ENCODE data around the gene CST1. TPM values are rescaled to one million over a fixed set of nuclear protein-coding genes. Genes with fewer than 3 reads are reported as not detected.
A peak's percentile ranks its signal among the peaks of the same experiment; 100 is the strongest.
"Not testable (repeated sequence)": the region's sequence is repeated elsewhere in the genome, so short reads cannot be mapped to it uniquely, and the experiment has no call there.

Gene CST1
- total RNA-seq, 1 experiment from 2014 or later = 1.7 TPM

GRCh38 chr20:23721962-23722361 lies 28.8 kb downstream of the CST1 start:
- Histone ChIP-seq H3K14ac (ENCODE audit: insufficient read depth, low read length) (no peak overlapping the region), H2BK5ac (ENCODE audit: insufficient read length, low read length) (no peak overlapping the region), H3K23me2 (ENCODE audit: insufficient read length, low read depth, low read length, poor library complexity, severe bottlenecking) (no peaks in the 10 kb centered on the region), H2BK15ac (ENCODE audit: low read depth, low read length) (no peak overlapping the region), H4K5ac (ENCODE audit: insufficient read length, low read depth, low read length) (no peak overlapping the region), H3T11ph (ENCODE audit: low read length) (no peak overlapping the region), H3K4ac (ENCODE audit: low read depth, low read length) (no peak overlapping the region), H4K91ac (ENCODE audit: insufficient read length, low read depth, low read length) (no peak overlapping the region), H3K79me1 (ENCODE audit: insufficient read depth, low read depth, low read length, poor library complexity, severe bottlenecking) (no peaks in the 10 kb centered on the region), H2BK120ac (ENCODE audit: low read depth, low read length, poor library complexity, severe bottlenecking) (no peak overlapping the region), H3K9me3 (ENCODE audit: control insufficient read depth, low read depth, low read length) (no peaks in the 10 kb centered on the region), H3K27ac (ENCODE audit: insufficient read length, low read depth, low read length) (no peak overlapping the region), H3K56ac (ENCODE audit: insufficient read length, low read depth, low read length) (no peak overlapping the region), H3K18ac (ENCODE audit: insufficient read length, low read depth, low read length) (no peak overlapping the region), H3K9ac (ENCODE audit: extremely low read depth, insufficient read length, low read length) (no peak overlapping the region), H3K79me2 (ENCODE audit: insufficient read depth, low read length) (no peaks in the 10 kb centered on the region), H4K8ac (replicated peaks; ENCODE audit: insufficient read length, low read depth, low read length) (no peak overlapping the region), H3K4me1 (ENCODE audit: insufficient read depth, low read length) (no peaks in the 10 kb centered on the region; the same call in 1 of the 2 replicates), H3K4me2 (ENCODE audit: insufficient read depth, insufficient read length, low read length) (no peak overlapping the region), H2AK5ac (ENCODE audit: insufficient read length, low read length) (no peak overlapping the region), H2AFZ (ENCODE audit: low read length) (no peak overlapping the region), H2BK20ac (ENCODE audit: low read depth, low read length, poor library complexity, severe bottlenecking) (no peak overlapping the region), H2BK12ac (ENCODE audit: insufficient read length, low read depth, low read length) (no peak overlapping the region), H4K20me1 (ENCODE audit: control insufficient read depth, insufficient read depth, insufficient read length) (no peaks in the 10 kb centered on the region), H3K27me3 (ENCODE audit: insufficient read depth, low read length) (no peaks in the 10 kb centered on the region), H3K23ac (ENCODE audit: insufficient read length, low read depth, low read length) (no peak overlapping the region)
- DNase-seq = no peak
- no peak for TF ChIP-seq CTCF (conservative IDR thresholded peaks at IDR 0.05)
- no peaks in the 10 kb centered on the region for H3K36me3 Mint-ChIP-seq (ENCODE audit: insufficient read depth in 1 of 3, low read depth in 3 of 3)
- H3K9me3 Mint-ChIP-seq = peaks cover under 1 to 5% of the 10 kb centered on the region in 2 experiments; a peak in 3 of 5 replicates
- H3K27ac Mint-ChIP-seq = no peak overlapping the region
- H3K27me3 Mint-ChIP-seq (ENCODE audit: low read depth) = peaks cover 7% of the 10 kb centered on the region
- no CpG with 5 or more reads among the region's 1 CpG for WGBS (ENCODE audit: extremely low coverage, insufficient read length, low lambda C conversion rate)
- H3K4me3 Mint-ChIP-seq = no peak overlapping the region
- peaks cover 0 to 10% of the 10 kb centered on the region in 2 experiments; a peak in 1 of 4 replicates for H3K4me1 Mint-ChIP-seq

- H3K56ac ChIP-seq (ENCODE audit: insufficient read length, low read depth, low read length); H3K9me3 Mint-ChIP-seq; DNase-seq; H3K9me3 ChIP-seq (ENCODE audit: control insufficient read depth, low read depth, low read length); H4K20me1 ChIP-seq (ENCODE audit: control insufficient read depth, insufficient read depth, insufficient read length); H3K27me3 ChIP-seq (ENCODE audit: insufficient read depth, low read length); H3K4ac ChIP-seq (ENCODE audit: low read depth, low read length); H3K14ac ChIP-seq (ENCODE audit: insufficient read depth, low read length); H2BK120ac ChIP-seq (ENCODE audit: low read depth, low read length, poor library complexity, severe bottlenecking); H2AFZ ChIP-seq (ENCODE audit: low read length); H4K8ac ChIP-seq (replicated peaks; ENCODE audit: insufficient read length, low read depth, low read length); H3K79me2 ChIP-seq (ENCODE audit: insufficient read depth, low read length); H3K18ac ChIP-seq (ENCODE audit: insufficient read length, low read depth, low read length); H4K5ac ChIP-seq (ENCODE audit: insufficient read length, low read depth, low read length); H3K79me1 ChIP-seq (ENCODE audit: insufficient read depth, low read depth, low read length, poor library complexity, severe bottlenecking); H3K23me2 ChIP-seq (ENCODE audit: insufficient read length, low read depth, low read length, poor library complexity, severe bottlenecking); H4K91ac ChIP-seq (ENCODE audit: insufficient read length, low read depth, low read length); H3T11ph ChIP-seq (ENCODE audit: low read length); H3K4me2 ChIP-seq (ENCODE audit: insufficient read depth, insufficient read length, low read length); H2AK5ac ChIP-seq (ENCODE audit: insufficient read length, low read length); H3K23ac ChIP-seq (ENCODE audit: insufficient read length, low read depth, low read length); H3K4me3 Mint-ChIP-seq; H3K36me3 Mint-ChIP-seq (ENCODE audit: insufficient read depth in 1 of 3, low read depth in 3 of 3); H3K4me1 Mint-ChIP-seq; H3K4me1 ChIP-seq (ENCODE audit: insufficient read depth, low read length); H2BK5ac ChIP-seq (ENCODE audit: insufficient read length, low read length); H2BK15ac ChIP-seq (ENCODE audit: low read depth, low read length); H2BK12ac ChIP-seq (ENCODE audit: insufficient read length, low read depth, low read length); H2BK20ac ChIP-seq (ENCODE audit: low read depth, low read length, poor library complexity, severe bottlenecking); H3K27ac ChIP-seq (ENCODE audit: insufficient read length, low read depth, low read length); H3K9ac ChIP-seq (ENCODE audit: extremely low read depth, insufficient read length, low read length): not testable (repeated sequence)
- WGBS (ENCODE audit: extremely low coverage, insufficient read length, low lambda C conversion rate) = no CpG with 5 or more reads among the region's 9 CpGs
- peaks cover 11% of the 10 kb centered on the region for H3K27me3 Mint-ChIP-seq (ENCODE audit: low read depth)
- H3K27ac Mint-ChIP-seq = peak overlapping the region in 1 of 3 experiments; percentile 85; a peak in 2 of 7 replicates
Measured at GRCh38 chr20:23719351-23719750, 31.4 kb downstream of the CST1 start.
